Stomach (tissue), 4 donors: ENCODE data around the gene IL17REL.

Experiments used
- CTCF ChIP-seq, 7 experiments: fragments of 450-650 bp in 4 of 7; fragments of 200-600 bp in 3 of 7; sonication (generic) in 3 of 7; IDR thresholded peaks; one replicate each; pipeline ENCODE4 v1.5.1; 2016 to 2019; ENCODE audit warnings: antibody characterized with exemption in 7 of 7, control low read depth in 2 of 7, mild to moderate bottlenecking in 1 of 7
- EP300 ChIP-seq: sonication (generic); formaldehyde crosslinking; IDR thresholded peaks from one replicate; pipeline ENCODE4 v1.6.1; 2017; ENCODE audit warnings: antibody characterized with exemption
- POLR2A ChIP-seq, 4 donors: fragments of 450-650 bp; IDR thresholded peaks; one replicate each; pipeline ENCODE4 v1.6.1; 2016; ENCODE audit warnings: antibody characterized with exemption in 4 of 4, control low read depth in 2 of 4, mild to moderate bottlenecking in 1 of 4, moderate library complexity in 1 of 4
- POLR2AphosphoS5 ChIP-seq, 3 donors: sonication (generic); formaldehyde crosslinking; IDR thresholded peaks; one replicate each; pipeline ENCODE4 v1.6.1; 2016; ENCODE audit warnings: antibody characterized with exemption in 3 of 3

- TF ChIP-seq POLR2AphosphoS5 (IDR thresholded peaks at IDR 0.05) (no peak), CTCF (IDR thresholded peaks at IDR 0.05) (no peak), EP300 (no peak), POLR2A (IDR thresholded peaks at IDR 0.05) (no peak)
These were observed 37.0 kb upstream of the IL17REL start for GRCh38 chr22:50049299-50050195.
